B cell (primary cell): Measurements from ENCODE around the gene SKA1.
"Not testable (repeated sequence)": the region's sequence is repeated elsewhere in the genome, so short reads cannot be mapped to it uniquely, and the experiment has no call there.

ENCODE experiments used
- CTCF ChIP-seq: fragments of 200-600 bp; IDR thresholded peaks from one replicate; pipeline ENCODE4 v1.8.0; 2022; ENCODE audit warnings: antibody characterized with exemption, mild to moderate bottlenecking
- EZH2 ChIP-seq: IDR thresholded peaks from 2 replicates; pipeline ENCODE4 v1.6.1; 2012; ENCODE audit warnings: borderline replicate concordance, low read depth, mild to moderate bottlenecking, moderate library complexity, low read length; ENCODE audit not compliant: insufficient read depth, poor library complexity, severe bottlenecking

- not testable (repeated sequence) for TF ChIP-seq CTCF, EZH2
Observed at GRCh38 chr18:50400438-50400837, 25.6 kb downstream of the SKA1 start.
